A673 (cell line): ENCODE results near the gene FBP1. TPM values are rescaled to one million over a fixed set of nuclear protein-coding genes. Genes with fewer than 3 reads are reported as not detected.

Experiments
- BruUV-seq: library from RNA; stranded (reverse); fragments of 400-500 nt; replicated peaks from 2 replicates; lab custom pipeline; 2021; lab: Mats Ljungman, UMichigan
- CTCF ChIA-PET: fragments of 300-600 bp; sonication (Branson Sonifier 250); formaldehyde crosslinking; loops from one replicate; lab custom pipeline; 2022; ENCODE audit warnings: antibody characterized with exemption; lab: Charles Lee
- POLR2A ChIA-PET: fragments of 300-600 bp; sonication (Branson Sonifier 250); formaldehyde crosslinking; loops from one replicate; lab custom pipeline; 2022; ENCODE audit warnings: antibody characterized with exemption; ENCODE audit not compliant: low non-redundant PET; lab: Charles Lee
- DNase-seq: peaks from one replicate; pipeline ENCODE4 v3.0.0-alpha.2; 2015; ENCODE audit warnings: low spot score
- H3K27ac ChIP-seq: fragments of 200-600 bp; sonication (generic); 2 replicates; pipeline ENCODE4 v1.5.1; 2016; ENCODE audit warnings: mixed run types, low read depth, mild to moderate bottlenecking, mixed read lengths, antibody characterized with exemption, low read length; ENCODE audit not compliant: poor library complexity, severe bottlenecking
- H3K27me3 ChIP-seq: fragments of 200-600 bp; sonication (generic); replicated peaks from 2 replicates; pipeline ENCODE4 v1.6.1; 2017; ENCODE audit warnings: mixed run types, low read depth, mild to moderate bottlenecking, mixed read lengths, antibody characterized with exemption, low read length; ENCODE audit not compliant: insufficient read depth, poor library complexity
- H3K36me3 ChIP-seq: fragments of 200-600 bp; sonication (generic); 2 replicates; pipeline ENCODE4 v1.6.1; 2016; ENCODE audit warnings: mixed run types, mild to moderate bottlenecking, mixed read lengths, antibody characterized with exemption, low read length; ENCODE audit not compliant: insufficient read depth, poor library complexity, severe bottlenecking
- H3K4me1 ChIP-seq: fragments of 200-600 bp; sonication (generic); 2 replicates; pipeline ENCODE4 v1.6.1; 2017; ENCODE audit warnings: mixed run types, mild to moderate bottlenecking, mixed read lengths, antibody characterized with exemption, low read length; ENCODE audit not compliant: insufficient read depth, poor library complexity, severe bottlenecking
- H3K4me3 ChIP-seq: fragments of 200-600 bp; sonication (generic); 2 replicates; pipeline ENCODE4 v1.5.1; 2016; ENCODE audit warnings: low read depth, mixed run types, mild to moderate bottlenecking, mixed read lengths, low read length; ENCODE audit not compliant: poor library complexity, severe bottlenecking
- H3K9me3 ChIP-seq: fragments of 200-600 bp; sonication (generic); 2 replicates; pipeline ENCODE4 v1.6.1; 2016; ENCODE audit warnings: mixed run types, low read depth, mild to moderate bottlenecking, mixed read lengths, antibody characterized with exemption, low read length; ENCODE audit not compliant: poor library complexity, severe bottlenecking
- CTCF ChIP-seq: fragments of 300-800, 200-600 bp; sonication (generic); conservative IDR thresholded peaks from 2 replicates; pipeline ENCODE4 v1.5.1; 2017; ENCODE audit warnings: low read depth, mild to moderate bottlenecking, antibody characterized with exemption, low read length, moderate library complexity, mixed read lengths
- EZH2 ChIP-seq: fragments of 200-600 bp; sonication (generic); IDR thresholded peaks from 2 replicates; pipeline ENCODE4 v1.6.1; 2017; ENCODE audit warnings: borderline replicate concordance, low read depth, mild to moderate bottlenecking, mixed read lengths, antibody characterized with exemption, low read length; ENCODE audit not compliant: poor library complexity, severe bottlenecking
- intact Hi-C: fragments of 100-400 bp; cut with micrococcal nuclease; formaldehyde crosslinking; loops from one replicate; pipeline ENCODE4 v1.10.0; 2022; ENCODE audit not compliant: unreplicated experiment
- total RNA-seq: library from RNA; stranded (reverse); gene quantifications from 2 replicates; pipeline ENCODE4 v1.2.3, GENCODE V29; 2021

FBP1 gene
- total RNA-seq, 1 experiment from 2014 or later = not detected

DNA sequence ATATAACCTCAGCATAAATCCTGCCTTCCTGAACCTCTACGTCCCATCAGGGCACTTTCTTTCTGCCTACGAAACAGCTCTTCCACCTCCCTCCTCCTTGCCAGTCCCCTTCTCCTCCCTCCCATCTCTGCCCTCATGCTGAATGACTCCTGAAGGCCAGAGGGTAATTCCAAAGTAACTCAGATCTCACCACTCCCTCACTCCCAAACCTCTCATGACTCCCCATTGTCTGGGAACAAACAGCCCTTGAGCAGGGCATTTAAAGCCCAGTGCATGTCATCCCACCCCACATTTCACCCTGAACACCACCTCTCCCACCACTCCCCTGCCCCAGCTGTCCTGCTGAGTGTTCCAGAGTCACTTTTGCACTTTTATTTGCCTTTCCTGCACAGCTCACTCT lies 8.9 kb upstream of the FBP1 start:
- no peaks in the 10 kb centered on the region for H3K36me3 ChIP-seq
- no peak for DNase-seq
- BruUV-seq = no TSS peak
- CTCF ChIA-PET = no interaction called here
- intact Hi-C loops = no loop called here
- POLR2A ChIA-PET = no interaction called here
- H3K27me3 ChIP-seq = no peaks in the 10 kb centered on the region
- H3K27ac ChIP-seq = no peak overlapping the region
- no peaks in the 10 kb centered on the region for H3K4me1 ChIP-seq
- H3K9me3 ChIP-seq = no peaks in the 10 kb centered on the region
- TF ChIP-seq EZH2 (no peak), CTCF (no peak)
- no peak overlapping the region for H3K4me3 ChIP-seq

DNA sequence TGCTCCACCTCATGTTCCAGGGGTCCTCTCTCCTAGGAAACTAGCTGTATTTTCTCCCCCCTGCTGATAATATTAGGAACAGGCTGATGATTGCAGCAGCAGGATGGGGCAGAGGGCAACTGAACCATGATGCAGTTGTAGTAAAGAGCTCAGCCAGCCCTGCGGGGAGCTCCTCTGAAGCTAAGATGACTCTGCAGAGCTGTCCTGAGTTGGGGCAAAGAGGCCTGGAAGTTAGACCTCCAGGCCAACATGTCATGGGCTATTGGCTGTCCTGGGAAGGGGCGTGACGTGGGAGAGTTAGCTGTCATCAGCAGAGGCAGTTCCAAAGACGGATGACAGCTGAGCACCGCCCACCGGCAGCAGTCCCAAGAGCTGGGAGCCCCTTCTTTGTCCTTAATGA lies 6.6 kb upstream of the FBP1 start:
- intact Hi-C loops = no loop called here
- Histone ChIP-seq H3K4me1 (no peaks in the 10 kb centered on the region), H3K36me3 (no peaks in the 10 kb centered on the region), H3K4me3 (no peak overlapping the region), H3K9me3 (no peaks in the 10 kb centered on the region), H3K27ac (no peak overlapping the region), H3K27me3 (no peaks in the 10 kb centered on the region)
- ChIA-PET CTCF (interaction anchor here (0.5 to 0.6 kb wide), 2 partner anchors 24 to 507 kb away, joined by 3 to 7 read pairs; no protein-coding TSS in a partner anchor), POLR2A (no interaction called here)
- BruUV-seq = no TSS peak
- TF ChIP-seq CTCF (no peak), EZH2 (no peak)
- no peak for DNase-seq

- no peak for DNase-seq
- Histone ChIP-seq H3K4me3 (no peak overlapping the region), H3K27ac (no peak overlapping the region), H3K9me3 (no peaks in the 10 kb centered on the region), H3K27me3 (peaks cover 11% of the 10 kb centered on the region), H3K36me3 (no peaks in the 10 kb centered on the region), H3K4me1 (no peaks in the 10 kb centered on the region)
- CTCF ChIA-PET = interaction anchor here (0.6 kb wide), 1 partner anchor 298 kb away, joined by 6 read pairs; no protein-coding TSS in a partner anchor
- TF ChIP-seq CTCF (no peak), EZH2 (no peak)
- intact Hi-C loops = no loop called here
- no TSS peak for BruUV-seq
- POLR2A ChIA-PET = no interaction called here
These were observed 5.2 kb upstream of the FBP1 start for GRCh38 chr9:94644543-94644942.
